K562 (cell line): ENCODE results near the gene HPCAL1. TPM values are rescaled to one million over a fixed set of nuclear protein-coding genes. Genes with fewer than 3 reads are reported as not detected.
A peak's percentile ranks its signal among the peaks of the same experiment; 100 is the strongest.

ENCODE experiments used
- BDP1 ChIP-seq: IDR thresholded peaks from 3 replicates; pipeline ENCODE4 v1.6.1; 2011; ENCODE audit not compliant: insufficient read length, insufficient read depth
- BRCA1 ChIP-seq, 2 experiments: fragments of 450-650 bp in 1 of 2; sonication (generic) in 1 of 2; formaldehyde crosslinking in 1 of 2; IDR thresholded peaks; 2 replicates each; pipeline versions ENCODE4 v1.5.0 to v1.6.1; 2017 to 2020; ENCODE audit warnings: mild to moderate bottlenecking in 1 of 2, missing genetic modification reagents in 1 of 2
- CREB1 ChIP-seq, 2 experiments: sonication (generic) in 1 of 2; formaldehyde crosslinking in 1 of 2; IDR thresholded peaks; 2 replicates each; pipeline versions ENCODE4 v1.6.1 to v1.8.0; 2012 to 2022; ENCODE audit warnings: inconsistent platforms in 1 of 2, mild to moderate bottlenecking in 1 of 2, missing genetic modification reagents in 1 of 2, moderate library complexity in 1 of 2
- E2F3 ChIP-seq: fragments of 250-450 bp; sonication (Bioruptor Pico); IDR thresholded peaks from 2 replicates; pipeline ENCODE4 v1.4.0; 2020; ENCODE audit warnings: mild to moderate bottlenecking
- GATAD2A ChIP-seq: fragments of 450-650 bp; IDR thresholded peaks from 2 replicates; pipeline ENCODE4 v1.6.1; 2017
- GMEB1 ChIP-seq: fragments of 250-450 bp; sonication (Bioruptor Pico); IDR thresholded peaks from 2 replicates; pipeline ENCODE4 v1.4.0; 2020; ENCODE audit warnings: mild to moderate bottlenecking
- HCFC1 ChIP-seq: IDR thresholded peaks from 2 replicates; pipeline ENCODE4 v1.6.1; 2012; ENCODE audit warnings: low read depth, low read length, improper control_type of control experiment
- HIVEP1 ChIP-seq: fragments of 250-450 bp; sonication (Bioruptor Pico); IDR thresholded peaks from 2 replicates; pipeline ENCODE4 v1.4.0; 2020; ENCODE audit warnings: mild to moderate bottlenecking
- IRF9 ChIP-seq: fragments of 450-650 bp; IDR thresholded peaks from 2 replicates; pipeline ENCODE4 v1.6.1; 2016; ENCODE audit warnings: missing biosample characterization, missing genetic modification characterization
- PREB ChIP-seq: sonication (generic); formaldehyde crosslinking; IDR thresholded peaks from 2 replicates; pipeline ENCODE4 v1.8.1; 2023; ENCODE audit warnings: mild to moderate bottlenecking, missing genetic modification reagents
- PRMT5 ChIP-seq: sonication (generic); formaldehyde crosslinking; IDR thresholded peaks from 2 replicates; pipeline ENCODE4 v1.5.0; 2020; ENCODE audit warnings: missing genetic modification reagents
- SMARCA4 ChIP-seq: fragments of 450-650 bp; IDR thresholded peaks from 2 replicates; pipeline ENCODE4 v1.6.1; 2016
- ZNF253 ChIP-seq: fragments of 250-450 bp; sonication (Bioruptor Pico); conservative IDR thresholded peaks from 2 replicates; pipeline ENCODE4 v1.6.1; 2021; ENCODE audit warnings: mild to moderate bottlenecking
- ZNF318 ChIP-seq, 2 experiments: fragments of 450-650 bp; IDR thresholded peaks; 2 replicates each; pipeline ENCODE4 v1.6.1; 2016; ENCODE audit warnings: mild to moderate bottlenecking in 2 of 2, borderline replicate concordance in 1 of 2, low read depth in 1 of 2, moderate library complexity in 1 of 2
- ZNF347 ChIP-seq: fragments of 450-650 bp; formaldehyde crosslinking; IDR thresholded peaks from 2 replicates; pipeline ENCODE4 v1.4.0; 2020; ENCODE audit warnings: low read depth, mild to moderate bottlenecking, moderate library complexity
- ZNF444 ChIP-seq: fragments of 250-450 bp; sonication (Bioruptor Pico); IDR thresholded peaks from 2 replicates; pipeline ENCODE4 v1.4.0; 2020; ENCODE audit warnings: mild to moderate bottlenecking, moderate library complexity
- polyA plus RNA-seq, 8 experiments: library from polyadenylated mRNA; depleted of rRNA in 4 of 8; stranded (reverse) in 5 of 8; unstranded in 3 of 8; fragments of >200 nt; fragmentation: Nextera tagmentation in 2 of 8; fragmentation: Illumina TruSeq in 1 of 8; extraction: Ambion mirVana in 2 of 8; extraction: Trizol in 1 of 8; gene quantifications; 2 replicates each; pipeline versions ENCODE4 v1.2.1 to v1.2.3, GENCODE V29; 2011 to 2014; ENCODE audit warnings: inconsistent platforms in 1 of 8, missing spikeins in 1 of 8
- total RNA-seq, 7 experiments: library from RNA; depleted of rRNA in 6 of 7; stranded (reverse); fragments of >200 nt in 6 of 7; fragmentation: Illumina TruSeq in 2 of 7; extraction: Trizol in 2 of 7; gene quantifications; 2 replicates each; pipeline versions ENCODE4 v1.2.1 to v1.2.3, GENCODE V29; 2011 to 2021; ENCODE audit warnings: low replicate concordance in 1 of 7

The HPCAL1 gene
- total and polyA plus RNA-seq, 9 of the 15 experiments (the other 6 are each of a cell fraction or from before 2014, with no cell fraction given), result 2.7 to 65.5 (median 23.9) TPM

GRCh38 chr2:10392951-10393639, 90.4 kb downstream of the HPCAL1 start (continued):
- no peak for TF ChIP-seq IRF9 (tag)
- TF ChIP-seq HCFC1, result no peak
- no peak for TF ChIP-seq ZNF347 (CRISPR knock-in tag)
- no peak for TF ChIP-seq BRCA1 (IDR thresholded peaks at IDR 0.05)
- no peak for TF ChIP-seq BRCA1 (CRISPR knock-in tag; IDR thresholded peaks at IDR 0.05)
- TF ChIP-seq ZNF444 (CRISPR knock-in tag), result no peak
- TF ChIP-seq HIVEP1 (CRISPR knock-in tag), result no peak
- peak; percentile 79 for TF ChIP-seq CREB1 (IDR thresholded peaks at IDR 0.05)
- peak; percentile 59; the same call in 1 of the 2 replicates for TF ChIP-seq CREB1 (CRISPR knock-in tag; IDR thresholded peaks at IDR 0.05)
- no peak for TF ChIP-seq E2F3
- no peak for TF ChIP-seq PRMT5 (CRISPR knock-in tag)
- TF ChIP-seq ZNF318 (IDR thresholded peaks at IDR 0.05; ENCODE audit: borderline replicate concordance in 1 of 2, low read depth in 1 of 2), result no peak
- TF ChIP-seq BDP1, result no peak
- no peak for TF ChIP-seq GATAD2A
- TF ChIP-seq GMEB1, result no peak
- TF ChIP-seq ZNF253 (CRISPR knock-in tag), result no peak
- TF ChIP-seq PREB (CRISPR knock-in tag), result no peak
- peak; percentile 91 for TF ChIP-seq SMARCA4
